Liver (tissue), 9 donors: ENCODE measurements around the gene FLAD1. TPM values are rescaled to one million over a fixed set of nuclear protein-coding genes. Genes with fewer than 3 reads are reported as not detected.

Source experiments
- DNase-seq: peaks from one replicate; pipeline ENCODE4 v3.0.0-alpha.2; 2017; ENCODE audit warnings: low spot score
- H3K27ac ChIP-seq, 2 donors: one replicate each; pipeline ENCODE4 v1.7.0; 2013; ENCODE audit warnings: inconsistent platforms in 2 of 2, low read length in 2 of 2, control low read depth in 1 of 2, low read depth in 1 of 2, mild to moderate bottlenecking in 1 of 2
- H3K27me3 ChIP-seq, 4 donors: one replicate each; pipeline versions ENCODE4 v1.6.1 to v1.7.0; 2013; ENCODE audit warnings: low read length in 3 of 4, inconsistent platforms in 1 of 4, mild to moderate bottlenecking in 1 of 4, moderate library complexity in 1 of 4; ENCODE audit not compliant: control insufficient read depth in 4 of 4, insufficient read depth in 4 of 4
- H3K36me3 ChIP-seq, 4 donors: one replicate each; pipeline versions ENCODE4 v1.6.1 to v1.7.0; 2013; ENCODE audit warnings: low read length in 3 of 4, mild to moderate bottlenecking in 3 of 4, low read depth in 1 of 4, moderate library complexity in 1 of 4; ENCODE audit not compliant: control insufficient read depth in 4 of 4, insufficient read depth in 3 of 4
- H3K4me1 ChIP-seq, 4 donors: one replicate each; pipeline versions ENCODE4 v1.6.1 to v1.7.0; 2013; ENCODE audit warnings: low read length in 3 of 4, mild to moderate bottlenecking in 3 of 4, moderate library complexity in 1 of 4; ENCODE audit not compliant: control insufficient read depth in 4 of 4, insufficient read depth in 4 of 4
- H3K4me3 ChIP-seq, 3 donors: one replicate each; pipeline versions ENCODE4 v1.6.1 to v1.7.0; 2013; ENCODE audit warnings: low read length in 3 of 3, control low read depth in 1 of 3, low read depth in 1 of 3, mild to moderate bottlenecking in 1 of 3
- H3K9ac ChIP-seq, 2 donors: one replicate each; pipeline ENCODE4 v1.7.0; 2013; ENCODE audit warnings: low read length in 2 of 2, mild to moderate bottlenecking in 2 of 2, moderate library complexity in 2 of 2, control low read depth in 1 of 2, low read depth in 1 of 2
- H3K9me3 ChIP-seq, 4 donors: one replicate each; pipeline versions ENCODE4 v1.6.1 to v1.7.0; 2013; ENCODE audit warnings: low read length in 3 of 4; ENCODE audit not compliant: control insufficient read depth in 4 of 4
- CTCF ChIP-seq: fragments of 150-350 bp; IDR thresholded peaks from 2 replicates; pipeline ENCODE4 v1.5.1; 2017; ENCODE audit warnings: improper control_type of control experiment, low read depth, low read length; ENCODE audit not compliant: missing input control
- EGR1 ChIP-seq, 2 donors: IDR thresholded peaks; 2 replicates each; pipeline ENCODE4 v1.6.1; 2016 to 2018; ENCODE audit warnings: antibody characterized with exemption in 2 of 2, low read depth in 2 of 2
- FOXA2 ChIP-seq: IDR thresholded peaks from 2 replicates; pipeline ENCODE4 v1.6.1; 2016; ENCODE audit warnings: antibody characterized with exemption
- GABPA ChIP-seq, 2 donors: IDR thresholded peaks in 1 of 2; conservative IDR thresholded peaks in 1 of 2; 2 replicates each; pipeline ENCODE4 v1.6.1; 2016; ENCODE audit warnings: antibody characterized with exemption in 2 of 2, mild to moderate bottlenecking in 1 of 2, moderate library complexity in 1 of 2
- HNF4A ChIP-seq, 2 donors: conservative IDR thresholded peaks; 2 replicates each; pipeline ENCODE4 v1.6.1; 2016; ENCODE audit warnings: antibody characterized with exemption in 2 of 2, mild to moderate bottlenecking in 2 of 2
- HNF4G ChIP-seq: IDR thresholded peaks from 2 replicates; pipeline ENCODE4 v1.6.1; 2016; ENCODE audit warnings: antibody characterized with exemption
- JUND ChIP-seq, 2 donors: IDR thresholded peaks; 2 replicates each; pipeline ENCODE4 v1.6.1; 2016; ENCODE audit warnings: antibody characterized with exemption in 2 of 2
- NR2F2 ChIP-seq: IDR thresholded peaks from 2 replicates; pipeline ENCODE4 v1.6.1; 2016; ENCODE audit warnings: antibody characterized with exemption
- RAD21 ChIP-seq, 2 donors: IDR thresholded peaks; 2 replicates each; pipeline ENCODE4 v1.6.1; 2016; ENCODE audit warnings: antibody characterized with exemption in 2 of 2, mild to moderate bottlenecking in 2 of 2
- RXRA ChIP-seq, 2 donors: IDR thresholded peaks; 2 replicates each; pipeline ENCODE4 v1.6.1; 2017 to 2018; ENCODE audit warnings: antibody characterized with exemption in 2 of 2, mild to moderate bottlenecking in 1 of 2
- SP1 ChIP-seq: IDR thresholded peaks from 2 replicates; pipeline ENCODE4 v1.6.1; 2018; ENCODE audit warnings: antibody characterized with exemption, mild to moderate bottlenecking
- TAF1 ChIP-seq: conservative IDR thresholded peaks from 2 replicates; pipeline ENCODE4 v1.6.1; 2016; ENCODE audit warnings: antibody characterized with exemption, mild to moderate bottlenecking
- YY1 ChIP-seq: IDR thresholded peaks from 2 replicates; pipeline ENCODE4 v1.6.1; 2016; ENCODE audit warnings: antibody characterized with exemption, mild to moderate bottlenecking
- ZBTB33 ChIP-seq: IDR thresholded peaks from 2 replicates; pipeline ENCODE4 v1.6.1; 2016; ENCODE audit warnings: antibody characterized with exemption
- WGBS: extraction: QIAGEN DNeasy Blood & Tissue Kit; methylation state at CpG from one replicate; pipeline ENCODE4 v1.1.7; 2013; 5-methylcytosine and 5-hydroxymethylcytosine counted together
- polyA plus RNA-seq, 2 donors: library from polyadenylated mRNA; stranded (reverse) in 1 of 2; unstranded in 1 of 2; fragments of 200-250 nt in 1 of 2; fragments of >200 nt in 1 of 2; fragmentation: Nextera tagmentation in 1 of 2; extraction: Ambion mirVana in 1 of 2; gene quantifications; one replicate each; pipeline versions ENCODE4 v1.2.1 to v1.2.3, GENCODE V29; 2013 to 2015
- total RNA-seq, 2 donors: library from RNA; depleted of rRNA; stranded (reverse); fragments of >200 nt; gene quantifications; one replicate each; pipeline ENCODE4 v1.2.3, GENCODE V29; 2014
- TF ChIP-seq, protein P1 (sequence below): IDR thresholded peaks from 2 replicates; pipeline ENCODE4 v1.6.1; 2016; ENCODE audit warnings: antibody characterized with exemption, mild to moderate bottlenecking
- TF ChIP-seq, protein P2 (sequence below): IDR thresholded peaks from 2 replicates; pipeline ENCODE4 v1.6.1; 2016; ENCODE audit warnings: antibody characterized with exemption
- TF ChIP-seq, protein P3 (sequence below): IDR thresholded peaks from 2 replicates; pipeline ENCODE4 v1.6.1; 2016; ENCODE audit warnings: antibody characterized with exemption
- donor health status: healthy.
- donor health status: healthy.
- donor health status: healthy.
- donor health status: healthy.
- donor health status: healthy.

FLAD1 gene
- total and polyA plus RNA-seq, 4 donors: 10.4 to 31.6 (median 22.5) TPM

GRCh38 chr1:154935749-154936554 lies 47.2 kb upstream of the FLAD1 start:
- DNase-seq: no peak
- H3K9ac ChIP-seq: peak overlapping the region; percentile 71 to 98
- H3K4me3 ChIP-seq: peak overlapping the region; percentile 49 to 64 (median 57)
- WGBS: 44% methylated on average over 27 of the region's 27 CpGs
- no peaks in the 10 kb centered on the region for H3K9me3 ChIP-seq
- H3K4me1 ChIP-seq: peaks cover 2 to 33% (median 28%) of the 10 kb centered on the region in 4 donors
- no peaks in the 10 kb centered on the region for H3K36me3 ChIP-seq
- TF ChIP-seq HNF4A (conservative IDR thresholded peaks at IDR 0.05): peak; percentile 78 to 80
- TF ChIP-seq, protein P1, sequence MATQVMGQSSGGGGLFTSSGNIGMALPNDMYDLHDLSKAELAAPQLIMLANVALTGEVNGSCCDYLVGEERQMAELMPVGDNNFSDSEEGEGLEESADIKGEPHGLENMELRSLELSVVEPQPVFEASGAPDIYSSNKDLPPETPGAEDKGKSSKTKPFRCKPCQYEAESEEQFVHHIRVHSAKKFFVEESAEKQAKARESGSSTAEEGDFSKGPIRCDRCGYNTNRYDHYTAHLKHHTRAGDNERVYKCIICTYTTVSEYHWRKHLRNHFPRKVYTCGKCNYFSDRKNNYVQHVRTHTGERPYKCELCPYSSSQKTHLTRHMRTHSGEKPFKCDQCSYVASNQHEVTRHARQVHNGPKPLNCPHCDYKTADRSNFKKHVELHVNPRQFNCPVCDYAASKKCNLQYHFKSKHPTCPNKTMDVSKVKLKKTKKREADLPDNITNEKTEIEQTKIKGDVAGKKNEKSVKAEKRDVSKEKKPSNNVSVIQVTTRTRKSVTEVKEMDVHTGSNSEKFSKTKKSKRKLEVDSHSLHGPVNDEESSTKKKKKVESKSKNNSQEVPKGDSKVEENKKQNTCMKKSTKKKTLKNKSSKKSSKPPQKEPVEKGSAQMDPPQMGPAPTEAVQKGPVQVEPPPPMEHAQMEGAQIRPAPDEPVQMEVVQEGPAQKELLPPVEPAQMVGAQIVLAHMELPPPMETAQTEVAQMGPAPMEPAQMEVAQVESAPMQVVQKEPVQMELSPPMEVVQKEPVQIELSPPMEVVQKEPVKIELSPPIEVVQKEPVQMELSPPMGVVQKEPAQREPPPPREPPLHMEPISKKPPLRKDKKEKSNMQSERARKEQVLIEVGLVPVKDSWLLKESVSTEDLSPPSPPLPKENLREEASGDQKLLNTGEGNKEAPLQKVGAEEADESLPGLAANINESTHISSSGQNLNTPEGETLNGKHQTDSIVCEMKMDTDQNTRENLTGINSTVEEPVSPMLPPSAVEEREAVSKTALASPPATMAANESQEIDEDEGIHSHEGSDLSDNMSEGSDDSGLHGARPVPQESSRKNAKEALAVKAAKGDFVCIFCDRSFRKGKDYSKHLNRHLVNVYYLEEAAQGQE: no peak
- H3K27ac ChIP-seq: peak overlapping the region; percentile 94 to 100
- no peaks in the 10 kb centered on the region for H3K27me3 ChIP-seq

DNA sequence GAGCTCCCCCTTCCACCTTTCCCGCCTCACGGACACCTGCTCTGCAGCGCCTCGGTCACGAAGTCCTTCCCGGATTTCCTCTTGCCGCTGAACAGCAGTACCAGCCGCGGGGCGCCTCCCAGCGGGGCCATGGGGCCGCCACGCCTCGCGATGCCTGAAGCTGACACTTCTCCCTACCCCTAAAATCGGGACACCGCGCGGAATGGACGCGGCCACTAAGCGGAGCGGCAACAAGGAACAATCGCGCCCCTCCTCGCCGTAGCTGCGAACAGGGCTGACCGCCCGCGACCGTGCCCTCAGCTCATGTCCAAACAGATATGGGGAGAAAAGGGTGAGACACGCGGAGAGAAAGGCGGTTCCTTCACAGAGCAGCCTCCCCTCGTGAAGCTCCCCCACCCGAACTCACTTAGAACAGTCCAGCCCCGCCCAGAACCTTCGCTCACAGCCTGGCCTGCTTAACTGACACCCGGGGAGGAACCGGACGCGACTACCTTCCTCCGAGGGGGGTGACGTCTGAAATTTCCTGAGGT lies 46.5 kb upstream of the FLAD1 start, which contains the start of gene PMVK:
PMVK (minus strand) TSS at position 165 of the 530 bp plus-strand sequence; CDS start at position 131, 34 bp downstream.
- H3K27me3 ChIP-seq: no peaks in the 10 kb centered on the region
- H3K9ac ChIP-seq: peak within 1 kb of the TSS; percentile 98
- peak within 1 kb of the TSS; percentile 94 to 100 for H3K27ac ChIP-seq
- H3K9me3 ChIP-seq: no peaks in the 10 kb centered on the region
- peaks cover 0 to 34% (median 26%) of the 10 kb centered on the region in 4 donors for H3K4me1 ChIP-seq
- H3K36me3 ChIP-seq: no peaks in the 10 kb centered on the region
- TF ChIP-seq HNF4G: no peak
- TF ChIP-seq HNF4A (conservative IDR thresholded peaks at IDR 0.05): peak; percentile 2 to 23
- TF ChIP-seq, protein P2, sequence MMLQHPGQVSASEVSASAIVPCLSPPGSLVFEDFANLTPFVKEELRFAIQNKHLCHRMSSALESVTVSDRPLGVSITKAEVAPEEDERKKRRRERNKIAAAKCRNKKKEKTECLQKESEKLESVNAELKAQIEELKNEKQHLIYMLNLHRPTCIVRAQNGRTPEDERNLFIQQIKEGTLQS: no peak
- no peak for TF ChIP-seq CTCF
- TF ChIP-seq GABPA (IDR thresholded peaks at IDR 0.05 in 1 of 2, conservative IDR thresholded peaks at IDR 0.05 in 1 of 2): peak in 1 of 2 donors; percentile 78
- TF ChIP-seq YY1: peak; percentile 95
- no peak for TF ChIP-seq JUND (IDR thresholded peaks at IDR 0.05)
- peak; percentile 62 for TF ChIP-seq TAF1
- TF ChIP-seq NR2F2: peak; percentile 36
- peak; percentile 55 to 58 for TF ChIP-seq RAD21 (IDR thresholded peaks at IDR 0.05)
- peak in 1 of 2 donors; percentile 61 for TF ChIP-seq RXRA (IDR thresholded peaks at IDR 0.05)
- TF ChIP-seq ZBTB33: peak; percentile 96
- TF ChIP-seq FOXA2: no peak
- TF ChIP-seq, protein P1: peak; percentile 89
- TF ChIP-seq, protein P3, sequence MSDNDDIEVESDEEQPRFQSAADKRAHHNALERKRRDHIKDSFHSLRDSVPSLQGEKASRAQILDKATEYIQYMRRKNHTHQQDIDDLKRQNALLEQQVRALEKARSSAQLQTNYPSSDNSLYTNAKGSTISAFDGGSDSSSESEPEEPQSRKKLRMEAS: peak; percentile 99
- TF ChIP-seq EGR1 (IDR thresholded peaks at IDR 0.05; ENCODE audit: low read depth in 2 of 2): no peak
- peak; percentile 79 for TF ChIP-seq SP1
- H3K4me3 ChIP-seq: peak within 1 kb of the TSS; percentile 49 to 77 (median 63)
- peak; percentile 93 for DNase-seq
- WGBS: under 1% methylated on average over 45 of the region's 45 CpGs
